Stimulated activated CD8-positive, alpha-beta memory T cell treated with anti-CD3 and anti-CD28 coated beads, Interleukin-12 subunit alpha, Interleukin-12 subunit beta, amount 100 ng/mL, for 1 hour (primary cell): ENCODE data around the gene NEUROD4.

Source experiments
- DNase-seq: peaks from one replicate; pipeline ENCODE4 v3.0.0-alpha.2; 2020; ENCODE audit warnings: low read depth

NEUROD4 gene

DNA sequence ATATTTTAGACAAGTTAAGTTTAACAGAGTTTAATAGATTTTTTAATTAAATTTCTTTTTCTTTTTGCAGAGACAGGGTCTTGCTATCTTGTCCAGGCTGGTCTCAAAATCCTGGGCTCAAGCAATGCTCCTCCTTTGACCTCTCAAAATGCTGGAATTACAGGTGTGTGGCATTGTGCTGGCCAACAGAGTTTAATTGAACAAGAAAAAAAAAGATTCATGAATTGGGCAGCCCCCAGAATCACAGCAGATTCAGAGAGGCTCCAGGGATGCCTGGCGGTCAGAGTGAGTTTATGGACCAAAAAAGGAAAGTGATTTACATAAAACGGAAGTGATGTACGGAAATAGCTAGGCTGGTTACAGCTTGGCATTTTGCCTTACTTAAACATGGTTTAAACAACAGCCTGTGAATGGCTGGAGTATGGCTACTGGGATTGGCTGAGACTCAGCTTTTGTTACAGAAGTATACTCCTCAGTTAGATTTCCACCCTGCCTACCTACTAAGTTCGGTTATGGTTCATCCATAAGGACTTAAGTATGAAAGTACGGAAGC, 20.7 kb upstream of the NEUROD4 start:
- DNase-seq, result no peak

DNA sequence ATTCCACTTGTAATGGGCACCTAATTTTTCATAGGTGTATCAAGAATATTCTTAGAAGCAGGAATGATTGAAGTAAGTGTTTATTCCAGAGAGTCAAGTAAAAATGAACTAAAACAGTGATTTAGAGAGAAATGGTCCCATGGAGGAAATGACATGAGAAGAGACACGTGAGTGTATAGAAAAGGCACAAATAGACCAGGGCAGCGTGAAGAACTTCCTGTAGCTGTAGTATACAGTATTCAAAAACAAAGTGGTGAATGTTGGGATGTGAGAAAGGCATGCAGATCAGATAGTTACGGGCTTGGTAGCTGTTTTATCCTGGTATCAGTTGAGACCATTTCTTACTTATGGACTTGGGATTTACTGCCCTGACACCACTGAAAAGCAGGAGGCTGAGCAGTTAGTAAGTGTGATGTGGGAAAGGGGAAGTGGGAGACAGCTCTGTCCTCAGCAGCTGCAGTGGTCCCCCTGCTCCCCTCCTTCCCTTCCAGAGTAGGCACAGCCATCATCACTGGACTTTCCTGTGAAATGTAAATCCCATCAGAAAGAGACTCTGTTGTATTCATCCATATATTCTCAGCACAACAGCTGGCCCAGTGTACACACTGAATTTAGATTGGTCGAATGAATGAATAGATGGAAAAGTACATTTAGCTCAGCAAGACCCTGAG, 18.4 kb upstream of the NEUROD4 start:
- DNase-seq, result no peak

DNA sequence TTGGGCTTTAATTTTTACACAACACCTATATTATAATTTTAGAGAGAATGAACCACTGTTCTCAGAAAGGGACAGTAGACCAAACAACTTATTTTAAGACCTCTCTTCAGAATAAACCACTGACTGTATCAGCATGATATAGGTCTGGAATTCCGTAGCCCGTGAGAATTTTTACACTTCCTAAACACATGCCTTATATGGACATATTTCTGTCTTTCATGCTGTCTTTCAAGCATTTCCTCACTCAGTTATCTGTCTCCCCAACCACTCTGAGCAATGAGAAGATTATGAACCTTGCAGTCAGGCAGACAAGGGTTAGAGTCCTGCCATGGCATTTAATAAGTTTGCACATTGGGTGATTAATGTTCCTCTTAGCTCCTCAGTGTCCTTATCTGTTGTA, 17.4 kb upstream of the NEUROD4 start:
- DNase-seq, result no peak

DNA sequence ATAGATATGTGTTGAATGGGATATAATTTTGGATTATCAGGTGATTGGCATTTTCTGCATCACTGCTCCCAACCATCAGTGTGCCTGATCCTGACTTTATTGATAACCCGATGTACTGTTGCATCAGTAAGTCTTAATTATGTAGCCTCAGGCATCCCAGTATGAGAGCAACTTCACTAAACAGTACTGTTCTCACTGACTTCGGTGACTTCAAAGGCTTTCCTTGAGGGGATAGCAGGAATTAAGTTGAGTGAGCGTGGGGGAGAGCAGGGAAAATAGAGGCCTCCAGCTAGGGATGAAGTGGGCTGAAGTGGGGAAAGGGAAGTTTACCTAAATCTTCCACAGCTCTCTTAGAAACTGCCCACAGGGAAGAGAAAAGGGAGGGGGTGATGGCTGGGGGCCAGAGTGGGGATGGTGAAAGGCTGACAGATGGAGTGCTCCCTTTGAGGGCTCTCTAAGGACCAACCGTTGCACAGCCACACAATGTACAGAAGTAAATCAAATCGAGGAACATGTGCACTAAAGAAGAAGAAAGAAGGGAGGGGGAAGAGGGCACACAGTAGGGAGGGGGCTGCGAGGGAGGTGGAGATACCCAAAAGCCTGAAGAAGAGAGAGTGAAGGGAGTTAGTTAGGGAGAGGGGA, 10.7 kb upstream of the NEUROD4 start:
- DNase-seq, result no peak

DNA sequence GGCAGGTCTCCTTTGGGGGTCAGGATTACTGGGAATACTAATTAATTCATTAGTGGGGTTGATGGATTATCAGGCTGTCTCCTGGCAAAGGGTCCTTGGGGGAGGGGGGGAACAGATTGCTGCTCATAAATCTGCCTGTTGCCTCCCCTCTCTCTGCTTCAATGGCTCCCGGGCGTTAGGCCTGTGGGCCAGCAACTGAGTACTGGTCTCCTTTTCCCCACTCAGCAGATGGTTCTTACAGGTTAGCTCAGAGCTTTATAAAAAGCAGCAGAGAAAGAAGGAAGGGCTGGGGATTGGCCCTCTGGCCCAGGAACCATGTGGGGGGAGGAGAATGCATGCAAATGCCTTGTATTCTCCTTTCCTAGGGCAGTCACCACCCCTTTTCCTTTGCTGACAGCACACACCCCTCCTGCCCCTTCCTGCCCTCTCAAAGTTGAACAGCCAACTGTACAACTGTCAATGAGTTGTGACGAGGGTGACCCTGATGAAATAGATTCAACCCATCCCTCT, 2.3 kb upstream of the NEUROD4 start:
- DNase-seq, result no peak

DNA sequence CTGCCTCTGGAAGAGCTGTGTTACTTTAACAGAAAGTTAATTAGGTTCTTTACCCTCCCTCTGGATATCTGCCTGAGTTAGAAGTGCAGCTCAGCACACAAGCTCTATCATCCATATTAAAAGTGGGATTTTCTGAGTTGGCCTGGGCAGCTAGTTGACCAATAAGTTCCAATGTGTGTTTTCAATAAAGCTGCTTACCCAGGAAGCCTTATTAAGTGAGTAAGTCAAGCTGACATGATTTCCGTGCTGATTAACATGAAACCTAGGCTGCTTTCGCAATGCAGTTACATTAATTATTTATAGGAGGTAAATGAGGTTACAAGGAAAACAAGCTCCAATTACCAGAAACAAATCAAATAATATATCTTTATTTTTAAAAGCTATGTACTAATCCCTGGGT, 4.8 kb downstream of the NEUROD4 start:
- no peak for DNase-seq

DNA sequence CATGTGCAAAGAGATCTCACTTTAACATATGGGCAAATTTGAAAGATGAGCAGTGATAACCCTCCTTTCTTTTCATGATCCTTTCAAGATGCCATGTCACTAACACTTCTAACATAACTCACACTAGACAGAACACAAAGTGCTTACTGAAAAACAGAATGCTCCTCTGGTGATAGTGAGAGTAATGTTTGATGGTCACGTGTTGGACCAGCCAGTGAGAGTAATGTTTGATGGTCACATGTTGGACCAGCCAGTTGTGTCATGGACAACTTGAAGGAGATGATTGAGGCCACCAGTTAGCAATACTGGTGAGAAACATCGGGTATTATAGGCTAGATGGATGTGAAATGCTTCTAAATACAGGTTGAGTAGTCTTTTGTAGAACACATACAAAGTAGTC, 5.7 kb downstream of the NEUROD4 start:
- no peak for DNase-seq

DNA sequence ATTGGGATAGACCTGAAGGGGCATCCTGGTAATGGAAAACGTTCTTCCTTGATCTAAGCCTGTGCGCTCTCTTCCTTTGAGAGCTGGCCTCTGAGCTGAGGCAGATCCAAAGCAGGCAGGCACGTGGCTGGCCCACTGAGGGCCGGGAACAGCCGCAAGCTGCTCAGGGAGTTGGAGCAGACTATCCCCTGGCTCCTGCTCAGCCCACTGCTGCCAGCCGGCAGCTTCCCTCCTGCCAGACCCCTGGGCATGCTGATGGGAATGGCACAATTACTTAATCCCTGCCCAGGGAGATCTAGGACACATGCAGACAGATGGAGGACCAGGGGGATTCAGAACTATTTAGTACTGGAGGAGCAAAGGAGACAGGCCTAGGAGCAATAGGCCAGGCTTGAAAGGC, 14.4 kb downstream of the NEUROD4 start:
- DNase-seq, result no peak

DNA sequence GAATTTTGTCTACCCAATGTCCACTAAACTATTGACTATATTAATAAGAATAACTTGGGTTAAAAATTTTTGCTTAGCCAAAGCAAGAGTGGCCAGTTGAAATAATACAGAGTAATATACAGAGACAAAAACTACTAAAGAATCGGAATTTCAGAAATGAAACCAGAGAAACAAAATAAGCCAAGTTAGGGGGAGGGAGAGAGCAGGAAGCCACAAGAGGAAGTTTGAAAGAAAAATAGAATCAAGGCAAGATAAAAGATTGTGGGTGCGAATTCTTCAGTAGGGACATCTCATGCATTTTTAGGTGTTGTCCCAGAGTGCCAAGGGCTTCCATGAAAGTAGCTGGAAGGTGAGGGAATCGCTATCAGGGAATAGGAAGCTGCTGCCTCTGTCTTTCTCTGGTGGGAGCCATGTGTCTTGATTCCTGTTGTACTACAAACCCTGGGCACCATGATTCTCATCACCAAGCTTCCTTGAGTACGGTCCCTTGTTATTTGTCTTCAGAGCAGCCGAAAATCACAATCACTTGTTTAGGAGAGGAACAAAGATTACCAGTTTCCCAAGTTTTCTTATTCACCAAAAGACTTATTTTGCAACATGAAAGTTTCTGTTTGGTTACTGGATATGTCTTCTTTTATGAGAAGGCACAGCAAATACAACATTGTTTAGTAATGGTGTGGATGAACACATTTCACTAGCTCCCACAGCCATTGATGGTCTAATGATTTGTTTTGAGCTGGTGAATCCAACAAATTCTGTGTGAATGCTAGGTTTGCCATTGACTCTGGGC, 16.7 kb downstream of the NEUROD4 start:
- DNase-seq, result no peak

DNA sequence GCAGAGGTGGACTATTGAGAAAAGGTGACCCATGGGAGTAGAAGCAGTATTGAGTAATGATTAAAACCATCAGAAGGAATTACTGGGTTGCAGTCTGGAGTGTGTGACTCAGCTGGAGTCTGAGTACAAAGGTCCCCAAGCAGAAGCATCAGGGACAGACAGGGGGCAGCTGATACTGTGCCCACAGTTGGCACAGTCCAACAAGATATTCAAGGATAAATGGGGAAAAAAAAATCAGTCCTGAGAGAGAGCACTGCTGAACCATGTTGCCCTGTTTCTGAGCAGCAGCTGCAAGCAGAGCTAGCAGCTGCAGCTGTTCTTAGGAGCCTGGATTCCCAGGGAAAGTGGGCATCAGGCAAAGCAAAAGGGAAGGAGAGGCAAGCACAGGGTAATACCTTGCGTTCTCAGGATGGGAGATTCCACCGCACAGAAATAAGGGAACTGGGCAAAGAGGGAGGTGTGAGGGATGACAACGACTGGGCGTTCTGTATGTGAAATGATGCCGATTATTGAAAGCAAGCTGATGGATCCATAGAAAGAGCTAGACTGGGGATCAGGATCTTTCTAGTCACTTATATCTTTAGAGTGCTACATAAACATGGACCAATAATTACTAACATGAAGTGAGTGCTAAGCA, 17.7 kb downstream of the NEUROD4 start:
- DNase-seq, result no peak

DNA sequence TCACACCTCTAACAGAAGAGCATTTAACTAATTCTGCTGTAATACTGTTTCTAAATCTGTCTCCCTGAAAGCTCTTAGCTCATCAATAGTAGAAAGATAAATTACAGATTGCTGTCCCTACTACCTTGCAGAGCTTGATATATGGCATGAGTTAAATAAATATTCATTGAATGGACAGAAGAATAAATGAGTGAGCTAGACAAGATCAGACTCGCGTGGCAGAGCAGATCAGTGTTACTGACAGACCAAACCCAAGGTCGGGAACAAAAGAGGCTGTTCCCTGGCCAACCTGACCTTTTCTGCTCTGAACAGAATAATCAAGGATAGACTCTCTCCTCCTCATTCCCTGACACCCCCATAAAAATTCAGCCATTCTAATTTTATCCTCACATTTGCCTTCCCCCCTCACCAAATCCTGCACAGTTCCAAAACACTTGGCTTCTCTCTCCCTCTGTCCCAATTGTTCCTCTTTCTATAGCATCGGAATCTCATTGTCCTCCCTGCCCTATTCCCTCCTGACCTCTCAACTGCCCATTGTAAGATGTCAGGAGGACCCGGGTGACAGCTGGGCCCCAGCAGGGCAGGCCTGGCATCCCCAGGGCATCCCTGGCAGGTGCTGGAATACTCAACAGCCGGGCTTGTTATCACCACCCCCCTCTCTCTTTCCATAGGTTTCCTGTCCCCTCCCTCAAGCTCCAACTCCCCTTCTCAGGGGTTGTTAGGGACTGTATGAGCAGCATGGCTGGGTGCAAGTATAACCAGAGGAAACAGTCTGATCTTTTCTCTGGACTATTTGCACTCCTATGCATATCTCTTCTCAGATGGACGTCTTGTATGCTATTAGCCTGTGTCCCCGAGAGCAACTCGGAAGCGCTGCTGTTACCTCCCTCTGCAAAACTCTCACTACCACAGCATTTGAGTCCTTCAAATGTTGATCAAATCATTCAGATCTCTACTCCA, 19.9 kb downstream of the NEUROD4 start:
- no peak for DNase-seq

DNA sequence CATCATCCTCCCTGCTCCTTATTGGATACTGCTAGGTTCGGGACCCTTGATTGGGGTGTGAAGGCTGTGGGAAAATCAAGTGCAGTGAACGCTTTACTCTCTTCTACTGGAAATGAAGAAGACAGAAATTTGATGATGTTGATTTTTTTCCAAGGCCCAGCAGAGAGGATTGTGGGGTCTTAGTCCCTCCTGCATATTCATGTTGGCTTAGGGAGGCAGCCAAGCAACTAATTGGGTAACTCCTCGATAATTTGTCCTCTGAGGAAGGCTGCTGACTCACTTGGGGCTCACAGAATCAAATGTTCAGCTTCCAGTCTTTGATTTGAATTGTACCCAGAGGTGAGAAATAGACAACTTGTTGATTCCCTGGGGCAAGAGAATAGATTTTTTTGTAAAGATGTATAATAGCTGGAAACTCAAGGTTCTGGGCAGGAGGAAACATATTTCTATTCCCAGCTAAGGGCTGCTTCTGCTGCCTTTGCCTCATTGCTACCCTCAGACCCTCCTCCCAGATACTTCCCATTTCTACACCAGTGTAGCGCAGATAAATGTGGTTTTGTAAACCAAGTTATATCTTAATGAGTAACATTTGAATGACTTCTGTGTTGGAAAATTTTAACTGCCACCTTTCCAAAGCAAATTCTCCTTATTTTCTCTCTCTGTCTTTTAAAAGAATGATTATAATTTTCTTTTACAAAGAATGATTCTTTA, 21.7 kb downstream of the NEUROD4 start:
- no peak for DNase-seq

DNA sequence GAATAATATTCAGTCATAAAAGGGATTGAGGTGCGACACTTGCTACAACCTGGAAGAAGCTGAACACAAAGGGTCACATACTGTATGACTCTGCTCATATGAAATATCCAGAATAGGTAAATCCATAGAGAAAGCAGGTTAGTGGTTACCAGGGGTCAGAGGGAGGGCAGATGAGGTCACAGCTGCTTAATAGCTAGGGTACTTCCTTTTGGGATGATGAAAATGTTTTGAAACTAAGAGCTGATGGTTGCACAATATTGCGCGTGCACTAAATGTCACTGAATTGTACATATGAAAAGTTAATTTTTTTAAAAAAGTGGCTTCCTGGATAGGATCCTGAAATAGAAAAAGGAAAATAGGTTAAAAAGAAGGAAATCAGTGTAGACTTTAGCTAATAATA, 23.8 kb downstream of the NEUROD4 start:
- no peak for DNase-seq

DNA sequence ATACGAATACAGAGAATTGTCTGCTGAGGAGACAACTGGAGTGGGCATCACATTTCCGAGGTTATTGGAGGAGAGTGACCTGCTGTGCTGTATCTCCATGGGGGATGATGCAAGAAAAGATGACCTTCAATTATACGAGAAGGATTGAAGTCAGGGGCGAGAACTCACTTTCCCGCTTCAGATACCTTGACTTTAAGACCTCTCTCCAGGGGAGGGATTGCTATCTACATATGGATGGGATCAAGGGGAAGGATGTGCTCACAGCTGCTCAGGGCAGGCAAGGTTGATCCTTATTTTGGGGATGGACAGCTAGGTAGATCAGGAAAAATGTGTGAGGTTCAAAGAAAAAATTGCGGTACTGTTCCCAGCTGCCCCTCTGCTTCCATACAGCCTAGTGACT, 24.4 kb downstream of the NEUROD4 start:
- DNase-seq, result no peak

DNA sequence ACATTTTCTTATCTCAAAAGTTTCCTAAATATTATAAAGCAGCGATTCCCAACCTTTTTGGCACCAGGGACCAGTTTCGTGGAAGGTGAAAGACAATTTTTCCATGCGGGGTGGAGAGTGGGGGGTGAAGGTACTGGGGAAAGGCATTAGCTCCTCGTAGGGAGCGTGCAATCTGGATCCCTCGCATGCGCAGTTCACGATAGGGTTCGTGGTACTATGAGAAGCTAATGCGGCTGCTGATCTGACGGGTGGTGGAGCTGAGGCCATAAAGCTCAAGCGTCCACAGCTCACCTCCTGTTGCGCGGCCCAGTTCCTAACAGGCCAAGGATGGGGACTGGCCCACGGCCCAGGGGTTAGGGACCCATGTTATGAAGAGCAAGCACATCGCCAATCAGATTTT, 29.9 kb downstream of the NEUROD4 start:
- DNase-seq, result no peak

DNA sequence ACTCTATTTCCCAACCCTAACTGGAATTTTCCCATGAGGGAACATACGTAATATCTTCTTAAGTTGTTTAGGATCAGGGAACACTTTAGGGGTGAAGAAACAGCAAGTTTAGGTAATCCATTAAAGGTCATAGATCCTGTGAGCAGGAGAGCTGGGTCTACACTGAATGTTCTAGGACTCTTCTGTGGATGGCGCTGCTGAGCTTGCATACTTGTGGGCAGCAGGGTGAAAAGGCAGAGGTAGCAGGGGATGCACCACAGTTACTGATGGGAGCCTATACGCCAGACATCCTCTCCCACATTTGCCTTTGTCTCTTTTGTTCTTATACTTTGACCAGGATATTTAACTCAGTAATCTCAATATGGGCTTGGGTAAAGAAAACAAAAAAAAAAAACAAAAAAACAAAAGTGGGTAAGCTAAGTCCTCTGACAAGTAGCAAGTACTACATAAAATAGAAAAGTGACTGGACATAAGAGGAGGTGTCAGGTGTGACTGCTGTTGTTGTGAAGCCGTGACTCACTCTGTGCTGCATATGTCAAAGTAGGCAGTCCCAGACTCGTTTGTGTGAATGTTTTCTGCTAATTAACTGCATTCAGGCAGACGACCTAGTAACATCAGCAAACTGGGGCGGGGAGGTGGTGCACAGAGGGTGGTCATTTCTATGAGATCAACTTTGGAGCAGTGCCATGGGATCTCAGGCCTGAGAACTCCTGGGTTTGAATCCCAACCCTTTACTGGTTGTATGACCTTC, 31.6 kb downstream of the NEUROD4 start:
- no peak for DNase-seq

DNA sequence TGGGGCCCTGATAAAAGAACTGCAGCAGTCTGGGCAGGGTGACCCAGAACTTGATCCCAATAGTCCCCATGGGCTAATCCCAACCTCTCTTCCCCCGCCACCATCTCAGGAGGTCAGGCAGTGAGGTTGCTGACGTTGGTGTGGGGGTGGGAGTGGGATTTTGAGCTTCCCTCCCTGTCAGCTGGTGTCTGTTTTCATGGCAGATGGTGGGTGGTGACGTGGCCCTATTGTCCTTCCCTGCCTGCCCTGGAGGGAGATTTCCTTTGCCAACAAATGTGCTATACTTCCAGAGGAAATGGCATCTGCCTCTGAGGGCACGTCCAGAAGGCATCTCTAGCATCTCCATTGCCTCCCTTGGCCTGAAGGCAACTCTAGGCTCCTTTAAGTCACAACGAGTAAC, 37.7 kb downstream of the NEUROD4 start:
- no peak for DNase-seq

DNA sequence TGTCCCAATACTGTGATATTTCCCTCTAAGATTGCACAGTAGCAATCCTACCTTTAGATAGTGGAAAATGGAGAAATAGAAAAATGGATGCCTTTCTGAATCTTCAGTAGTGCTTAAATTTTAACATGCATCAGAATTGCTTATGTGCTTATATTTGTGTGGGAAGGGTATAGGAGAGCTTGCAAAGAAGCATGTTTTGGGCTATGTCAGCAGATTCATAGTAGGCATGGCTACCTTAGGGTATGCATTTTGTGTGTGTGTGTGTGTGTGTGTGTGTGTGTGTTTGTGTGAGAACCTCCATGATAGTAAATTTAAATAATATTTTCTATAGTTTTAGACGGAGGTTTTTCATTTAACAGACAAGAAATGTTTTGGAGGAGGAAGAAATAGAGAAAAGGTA, 38.3 kb downstream of the NEUROD4 start:
- no peak for DNase-seq

DNA sequence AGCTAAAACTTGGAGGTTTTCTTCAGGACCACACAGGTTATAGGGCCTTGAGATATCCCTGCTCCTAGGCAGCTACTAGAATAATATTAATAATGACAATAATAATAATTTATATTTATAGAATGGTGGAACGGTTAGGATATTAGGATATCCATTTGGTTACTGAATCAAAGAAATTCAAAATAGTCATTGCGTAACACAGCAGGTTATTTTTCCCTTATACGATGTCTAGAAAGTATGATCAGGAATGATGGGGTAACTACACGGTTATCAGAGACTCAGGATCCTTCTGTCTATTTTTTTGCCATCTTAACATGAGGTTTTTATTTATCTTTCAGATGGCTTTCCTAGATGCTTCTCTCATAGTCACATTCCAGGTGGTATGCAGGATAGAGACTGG, 39.0 kb downstream of the NEUROD4 start:
- DNase-seq, result no peak

DNA sequence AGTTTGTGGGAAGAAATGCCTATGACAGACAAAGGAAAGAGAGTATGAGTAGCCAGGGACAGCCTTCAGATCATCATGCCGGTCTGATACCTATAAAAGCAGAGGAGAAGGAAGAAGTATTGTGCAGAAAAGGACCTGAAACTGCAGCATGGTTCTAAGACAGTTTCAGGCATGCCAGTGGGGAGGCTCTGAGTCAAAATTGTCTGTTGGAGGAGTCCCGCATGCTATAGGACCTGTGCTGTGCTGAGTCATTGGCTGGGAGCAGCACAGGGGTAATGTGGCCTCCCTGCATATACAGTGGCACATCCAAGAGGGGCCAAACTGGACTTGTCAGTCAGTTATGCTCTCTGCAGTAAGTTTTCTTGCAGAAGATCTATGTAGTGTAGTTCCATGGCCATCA, 40.7 kb downstream of the NEUROD4 start:
- DNase-seq, result no peak
